Upper lobe of left lung (tissue), 6 donors: ENCODE measurements around the gene TRIM7. TPM values are rescaled to one million over a fixed set of nuclear protein-coding genes. Genes with fewer than 3 reads are reported as not detected.
"Not testable (repeated sequence)": the region's sequence is repeated elsewhere in the genome, so short reads cannot be mapped to it uniquely, and the experiment has no call there.

Experiments used
- ATAC-seq, 2 donors: fragments of 200-7000 bp; cut with Tn5 transposase; one replicate each; pipeline ENCODE4 v1.9.1; 2022; ENCODE audit warnings: mild to moderate bottlenecking in 2 of 2, moderate library complexity in 2 of 2; ENCODE audit not compliant: low FRiP score in 2 of 2
- DNase-seq, 2 donors: peaks; one replicate each; pipeline ENCODE4 v3.0.0-alpha.2; 2019 to 2020
- H3K27ac ChIP-seq, 4 donors: fragments of 200-600 bp; sonication (generic); one replicate each; pipeline ENCODE4 v1.5.1; 2016 to 2019
- H3K27me3 ChIP-seq, 4 donors: fragments of 200-600 bp; sonication (generic); one replicate each; pipeline ENCODE4 v1.5.1; 2017 to 2019
- H3K36me3 ChIP-seq, 4 donors: fragments of 200-600 bp; sonication (generic); one replicate each; pipeline ENCODE4 v1.5.1; 2016 to 2019
- H3K4me1 ChIP-seq, 4 donors: fragments of 200-600 bp; sonication (generic); one replicate each; pipeline ENCODE4 v1.5.1; 2018 to 2019
- H3K4me3 ChIP-seq, 4 donors: fragments of 200-600 bp; sonication (generic); one replicate each; pipeline ENCODE4 v1.5.1; 2017 to 2019; ENCODE audit warnings: mild to moderate bottlenecking in 2 of 4, moderate library complexity in 1 of 4
- H3K9me3 ChIP-seq, 4 donors: fragments of 200-600 bp; sonication (generic); one replicate each; pipeline ENCODE4 v1.5.1; 2018 to 2019
- CTCF ChIP-seq, 6 experiments: fragments of 450-650 bp in 4 of 6; fragments of 200-600 bp in 2 of 6; sonication (generic) in 2 of 6; IDR thresholded peaks; one replicate each; pipeline ENCODE4 v1.5.1; 2016 to 2019; ENCODE audit warnings: antibody characterized with exemption in 6 of 6
- EP300 ChIP-seq, 4 donors: sonication (generic); formaldehyde crosslinking; IDR thresholded peaks; one replicate each; pipeline ENCODE4 v1.5.1; 2017; ENCODE audit warnings: antibody characterized with exemption in 4 of 4, control low read depth in 2 of 4
- POLR2A ChIP-seq, 4 donors: fragments of 450-650 bp; IDR thresholded peaks; one replicate each; pipeline ENCODE4 v1.5.1; 2016 to 2017; ENCODE audit warnings: antibody characterized with exemption in 4 of 4, mild to moderate bottlenecking in 2 of 4
- POLR2AphosphoS5 ChIP-seq, 2 donors: sonication (generic); formaldehyde crosslinking; IDR thresholded peaks; one replicate each; pipeline ENCODE4 v1.5.1; 2017; ENCODE audit warnings: antibody characterized with exemption in 2 of 2
- WGBS, 2 donors: methylation state at CpG; one replicate each; pipeline ENCODE4 v1.1.5; 2017 to 2018; 5-methylcytosine and 5-hydroxymethylcytosine counted together
- total RNA-seq, 6 donors: library from RNA; depleted of rRNA in 4 of 6; stranded (reverse); fragments of >200 nt in 4 of 6; gene quantifications; one replicate each; pipeline versions ENCODE4 v1.1.0 to v1.2.1, GENCODE V29; 2016 to 2021
- donor health status: DM: no; HTN: no; CAD: no; lungs with moderate emphysema.
- donor health status: DM: no; HTN: yes; CAD: no; lungs with severe emphysema.

Gene TRIM7
- total RNA-seq, 6 donors from 2014 or later: 0.83 to 6.7 (median 2.9) TPM

GRCh38 chr5:181170237-181170825 is 34.7 kb downstream of the TRIM7 start:
- no peak for DNase-seq
- ATAC-seq: peak in 1 of 2 donors; percentile 28
- 30 to 32% methylated on average over 30 of the region's 33 CpGs for WGBS, 2 donors
- Histone ChIP-seq H3K4me1 (peaks cover 0 to 22% (median 12%) of the 10 kb centered on the region in 4 donors), H3K27ac (no peak overlapping the region), H3K36me3 (no peaks in the 10 kb centered on the region), H3K4me3 (peak overlapping the region in 1 of 4 donors; percentile 3), H3K9me3 (no peaks in the 10 kb centered on the region), H3K27me3 (peaks cover 1 to 31% (median 11%) of the 10 kb centered on the region in 4 donors)
- no peak for TF ChIP-seq CTCF (IDR thresholded peaks at IDR 0.05)
- no peak for TF ChIP-seq EP300 (IDR thresholded peaks at IDR 0.05)
- TF ChIP-seq POLR2A (IDR thresholded peaks at IDR 0.05): no peak
- TF ChIP-seq POLR2AphosphoS5 (IDR thresholded peaks at IDR 0.05): no peak

- peak in 1 of 2 donors; percentile 80 for DNase-seq
These were observed 35.3 kb downstream of the TRIM7 start for GRCh38 chr5:181169459-181170236.

GRCh38 chr5:181168595-181169118 is 36.3 kb downstream of the TRIM7 start:
- no peaks in the 10 kb centered on the region for H3K9me3 ChIP-seq
- H3K27ac ChIP-seq: no peak overlapping the region
- peaks cover 1 to 30% (median 11%) of the 10 kb centered on the region in 4 donors for H3K27me3 ChIP-seq
- no peak overlapping the region for H3K4me3 ChIP-seq
- TF ChIP-seq POLR2A (IDR thresholded peaks at IDR 0.05): no peak
- TF ChIP-seq CTCF (IDR thresholded peaks at IDR 0.05): no peak
- no peak for TF ChIP-seq POLR2AphosphoS5 (IDR thresholded peaks at IDR 0.05)
- TF ChIP-seq EP300 (IDR thresholded peaks at IDR 0.05): no peak
- peaks cover 0 to 18% (median 11%) of the 10 kb centered on the region in 4 donors for H3K4me1 ChIP-seq
- WGBS, 2 donors: 35 to 43% methylated on average over 14 of the region's 14 CpGs
- DNase-seq (no peak), ATAC-seq (no peak)
- no peaks in the 10 kb centered on the region for H3K36me3 ChIP-seq

More at GRCh38 chr5:181169459-181170236, 35.3 kb downstream of the TRIM7 start:
- H3K9me3 ChIP-seq, H3K27ac ChIP-seq, H3K36me3 ChIP-seq: not testable (repeated sequence)
- peaks cover 1 to 32% (median 11%) of the 10 kb centered on the region in 4 donors for H3K27me3 ChIP-seq
- peak overlapping the region in 1 of 4 donors; percentile 3 for H3K4me3 ChIP-seq
- peaks cover 0 to 22% (median 12%) of the 10 kb centered on the region in 4 donors for H3K4me1 ChIP-seq
- peak in 1 of 2 donors; percentile 38 for ATAC-seq
- WGBS, 2 donors: 16 to 18% methylated on average over 41 to 44 of the region's 50 CpGs

- H3K36me3 ChIP-seq: no peaks in the 10 kb centered on the region
- DNase-seq (no peak), ATAC-seq (no peak)
- no peaks in the 10 kb centered on the region for H3K9me3 ChIP-seq
- 16 to 21% methylated on average over 10 to 11 of the region's 11 CpGs for WGBS, 2 donors
- peaks cover 0 to 12% (median 8%) of the 10 kb centered on the region in 4 donors for H3K4me1 ChIP-seq
- TF ChIP-seq POLR2AphosphoS5 (IDR thresholded peaks at IDR 0.05) (no peak), POLR2A (IDR thresholded peaks at IDR 0.05) (no peak), CTCF (IDR thresholded peaks at IDR 0.05) (peak in 2 of 6 experiments; percentile 15 to 25), EP300 (IDR thresholded peaks at IDR 0.05) (no peak)
- H3K4me3 ChIP-seq: no peak overlapping the region
- no peak overlapping the region for H3K27ac ChIP-seq
- peaks cover 1 to 30% (median 11%) of the 10 kb centered on the region in 4 donors for H3K27me3 ChIP-seq
These were observed 37.0 kb downstream of the TRIM7 start for GRCh38 chr5:181167814-181168488.
